Peyer's patch (tissue), 4 donors: ENCODE measurements around the gene SUCLG2.

Source experiments
- CTCF ChIP-seq, 6 experiments: fragments of 450-650 bp in 4 of 6; fragments of 200-600 bp in 2 of 6; sonication (generic) in 1 of 6; IDR thresholded peaks; one replicate each; pipeline ENCODE4 v1.5.1; 2017 to 2019; ENCODE audit warnings: antibody characterized with exemption in 6 of 6, mild to moderate bottlenecking in 3 of 6, moderate library complexity in 1 of 6
- POLR2A ChIP-seq, 2 donors: fragments of 450-650 bp; IDR thresholded peaks; one replicate each; pipeline ENCODE4 v1.5.1; 2017; ENCODE audit warnings: antibody characterized with exemption in 2 of 2, mild to moderate bottlenecking in 2 of 2, moderate library complexity in 2 of 2

- TF ChIP-seq POLR2A (IDR thresholded peaks at IDR 0.05), result no peak
- no peak for TF ChIP-seq CTCF (IDR thresholded peaks at IDR 0.05)
These were observed 6.2 kb downstream of the SUCLG2 start for GRCh38 chr3:67648229-67648628.
